Stomach smooth muscle (tissue), 2 donors: Measurements from ENCODE around the gene ZNF385A.

ENCODE experiments used
- H3K27ac ChIP-seq: one replicate; pipeline ENCODE4 v1.7.0; 2013; ENCODE audit warnings: mild to moderate bottlenecking, low read length, inconsistent platforms
- H3K27me3 ChIP-seq, 2 donors: one replicate each; pipeline ENCODE4 v1.7.0; 2013; ENCODE audit warnings: low read length in 2 of 2; ENCODE audit not compliant: insufficient read depth in 2 of 2, control insufficient read depth in 1 of 2
- H3K36me3 ChIP-seq, 2 donors: one replicate each; pipeline ENCODE4 v1.7.0; 2013; ENCODE audit warnings: low read length in 2 of 2; ENCODE audit not compliant: control insufficient read depth in 2 of 2, insufficient read depth in 2 of 2
- H3K4me1 ChIP-seq: one replicate; pipeline ENCODE4 v1.7.0; 2013; ENCODE audit warnings: low read length; ENCODE audit not compliant: control insufficient read depth, insufficient read depth
- H3K4me3 ChIP-seq, 2 donors: one replicate each; pipeline ENCODE4 v1.7.0; 2013; ENCODE audit warnings: low read length in 2 of 2
- H3K9ac ChIP-seq, 2 donors: one replicate each; pipeline ENCODE4 v1.7.0; 2013; ENCODE audit warnings: low read length in 2 of 2, mild to moderate bottlenecking in 1 of 2
- H3K9me3 ChIP-seq, 2 donors: one replicate each; pipeline ENCODE4 v1.7.0; 2013; ENCODE audit warnings: low read length in 2 of 2; ENCODE audit not compliant: control insufficient read depth in 2 of 2
- donor health status: healthy.
- donor health status: Pancreatic carcinoma.

ZNF385A gene

GRCh38 chr12:54401119-54401518, 16.6 kb upstream of the ZNF385A start:
- no peak overlapping the region for H3K4me3 ChIP-seq
- H3K9ac ChIP-seq, result no peak overlapping the region
- peaks cover 10% of the 10 kb centered on the region for H3K4me1 ChIP-seq
- H3K27ac ChIP-seq, result peak overlapping the region; percentile 37
- H3K27me3 ChIP-seq, result no peaks in the 10 kb centered on the region
- H3K36me3 ChIP-seq, result peaks cover 87 to 88% of the 10 kb centered on the region in 2 donors
- H3K9me3 ChIP-seq, result no peaks in the 10 kb centered on the region

- Histone ChIP-seq H3K27me3 (no peaks in the 10 kb centered on the region), H3K27ac (no peak overlapping the region), H3K36me3 (peaks cover 85 to 86% of the 10 kb centered on the region in 2 donors), H3K9me3 (no peaks in the 10 kb centered on the region), H3K4me1 (peaks cover 3% of the 10 kb centered on the region), H3K4me3 (no peak overlapping the region), H3K9ac (no peak overlapping the region)
Observed at GRCh38 chr12:54398995-54399793, 14.7 kb upstream of the ZNF385A start.

GRCh38 chr12:54398218-54398617, 13.7 kb upstream of the ZNF385A start:
- H3K9ac ChIP-seq, result no peak overlapping the region
- H3K36me3 ChIP-seq, result peaks cover 76 to 77% of the 10 kb centered on the region in 2 donors
- H3K27me3 ChIP-seq, result no peaks in the 10 kb centered on the region
- H3K4me1 ChIP-seq, result peaks cover 3% of the 10 kb centered on the region
- H3K9me3 ChIP-seq, result no peaks in the 10 kb centered on the region
- no peak overlapping the region for H3K4me3 ChIP-seq
- H3K27ac ChIP-seq, result no peak overlapping the region

- Histone ChIP-seq H3K36me3 (peaks cover 68 to 70% of the 10 kb centered on the region in 2 donors), H3K4me1 (peaks cover 3% of the 10 kb centered on the region), H3K27ac (no peak overlapping the region), H3K9ac (no peak overlapping the region), H3K4me3 (no peak overlapping the region), H3K27me3 (no peaks in the 10 kb centered on the region), H3K9me3 (no peaks in the 10 kb centered on the region)
Observed at GRCh38 chr12:54397157-54397556, 12.6 kb upstream of the ZNF385A start.

GRCh38 chr12:54395545-54395944, 11.0 kb upstream of the ZNF385A start:
- no peaks in the 10 kb centered on the region for H3K9me3 ChIP-seq

GRCh38 chr12:54394986-54395385, 10.5 kb upstream of the ZNF385A start:
- no peak overlapping the region for H3K27ac ChIP-seq
- H3K9me3 ChIP-seq, result no peaks in the 10 kb centered on the region
- peaks cover 47 to 48% of the 10 kb centered on the region in 2 donors for H3K36me3 ChIP-seq
- H3K4me3 ChIP-seq, result no peak overlapping the region
- H3K9ac ChIP-seq, result no peak overlapping the region
- no peaks in the 10 kb centered on the region for H3K27me3 ChIP-seq
- peaks cover 11% of the 10 kb centered on the region for H3K4me1 ChIP-seq

More at GRCh38 chr12:54395545-54395944, 11.0 kb upstream of the ZNF385A start:
- Histone ChIP-seq H3K9ac (no peak overlapping the region), H3K27ac (no peak overlapping the region), H3K4me3 (no peak overlapping the region), H3K27me3 (no peaks in the 10 kb centered on the region), H3K36me3 (peaks cover 53% of the 10 kb centered on the region in 2 donors), H3K4me1 (peaks cover 11% of the 10 kb centered on the region)

- no peak overlapping the region for H3K27ac ChIP-seq
- H3K36me3 ChIP-seq, result peaks cover 40 to 43% of the 10 kb centered on the region in 2 donors
- H3K9ac ChIP-seq, result no peak overlapping the region
- no peaks in the 10 kb centered on the region for H3K9me3 ChIP-seq
- peaks cover 10% of the 10 kb centered on the region for H3K4me1 ChIP-seq
- H3K27me3 ChIP-seq, result no peaks in the 10 kb centered on the region
- H3K4me3 ChIP-seq, result no peak overlapping the region
Observed at GRCh38 chr12:54394281-54394719, 9.8 kb upstream of the ZNF385A start.

GRCh38 chr12:54393743-54394142, 9.2 kb upstream of the ZNF385A start:
- Histone ChIP-seq H3K27me3 (no peaks in the 10 kb centered on the region), H3K9ac (no peak overlapping the region), H3K4me3 (no peak overlapping the region), H3K27ac (no peak overlapping the region), H3K9me3 (no peaks in the 10 kb centered on the region), H3K36me3 (peaks cover 38% of the 10 kb centered on the region in 2 donors), H3K4me1 (peaks cover 7% of the 10 kb centered on the region)

- Histone ChIP-seq H3K9ac (no peak overlapping the region), H3K36me3 (peaks cover 33 to 34% of the 10 kb centered on the region in 2 donors), H3K4me3 (no peak overlapping the region), H3K27ac (no peak overlapping the region), H3K4me1 (peaks cover 7% of the 10 kb centered on the region), H3K9me3 (no peaks in the 10 kb centered on the region), H3K27me3 (no peaks in the 10 kb centered on the region)
Observed at GRCh38 chr12:54393207-54393609, 8.7 kb upstream of the ZNF385A start.

GRCh38 chr12:54392485-54393206, 8.1 kb upstream of the ZNF385A start:
- peaks cover 7% of the 10 kb centered on the region for H3K4me1 ChIP-seq
- peaks cover 29 to 31% of the 10 kb centered on the region in 2 donors for H3K36me3 ChIP-seq
- no peaks in the 10 kb centered on the region for H3K9me3 ChIP-seq
- no peak overlapping the region for H3K27ac ChIP-seq
- no peak overlapping the region for H3K4me3 ChIP-seq
- H3K9ac ChIP-seq, result no peak overlapping the region
- no peaks in the 10 kb centered on the region for H3K27me3 ChIP-seq
